HG03442 (cell line): Measurements from ENCODE around the gene NCKIPSD.

ENCODE experiments used
- ATAC-seq: cut with Tn5 transposase; IDR thresholded peaks from one replicate; pipeline ENCODE4 v1.9.1; 2021; ENCODE audit warnings: mild to moderate bottlenecking, moderate library complexity; ENCODE audit not compliant: unreplicated experiment

The NCKIPSD gene

DNA sequence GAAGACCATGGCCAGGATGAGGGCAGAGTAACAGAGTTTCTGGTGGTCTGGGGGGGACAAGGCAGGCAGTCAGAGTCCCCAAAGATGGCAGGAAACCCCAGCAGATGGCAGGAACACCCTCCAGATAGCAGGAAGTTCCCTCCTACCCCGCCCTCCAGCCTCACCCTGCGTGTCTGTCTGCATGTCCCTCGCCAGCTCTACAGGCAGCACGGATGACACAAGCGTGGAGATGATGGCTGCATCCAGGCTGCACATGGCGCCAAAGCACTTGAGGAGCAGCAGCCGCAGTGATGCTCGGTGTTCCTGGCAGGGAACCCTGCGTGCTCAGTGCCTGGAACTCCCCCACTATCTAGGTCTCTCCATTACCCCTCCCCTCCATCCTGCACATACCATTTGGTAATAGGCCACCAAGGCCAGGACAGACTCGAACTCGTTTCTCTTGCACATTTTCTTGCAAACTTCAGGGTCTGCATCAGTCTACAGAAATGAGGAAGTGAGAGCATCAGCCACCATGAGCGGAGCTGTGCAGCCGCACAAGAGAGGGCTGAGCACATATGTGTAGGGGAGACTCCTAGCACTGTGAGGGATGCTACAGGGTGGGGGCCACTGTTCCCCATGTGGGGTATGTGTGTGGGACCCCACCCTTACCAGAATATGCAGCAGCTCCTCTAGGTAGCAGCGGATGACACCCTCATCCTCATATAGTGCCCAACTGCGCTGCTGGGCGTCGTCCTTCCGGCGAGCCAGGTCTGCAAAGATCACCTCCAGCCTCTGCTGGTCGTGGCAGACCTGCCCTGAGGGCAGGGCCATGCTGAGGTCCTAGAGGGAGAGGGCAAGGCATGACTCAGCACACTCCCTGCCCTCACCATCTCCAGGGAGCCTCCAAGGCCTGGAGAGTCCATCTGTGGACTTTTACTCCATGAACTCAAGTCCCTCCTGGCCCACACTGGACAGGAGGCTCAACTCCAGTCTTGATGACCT lies 6.0 kb downstream of the NCKIPSD start:
- ATAC-seq = no peak

DNA sequence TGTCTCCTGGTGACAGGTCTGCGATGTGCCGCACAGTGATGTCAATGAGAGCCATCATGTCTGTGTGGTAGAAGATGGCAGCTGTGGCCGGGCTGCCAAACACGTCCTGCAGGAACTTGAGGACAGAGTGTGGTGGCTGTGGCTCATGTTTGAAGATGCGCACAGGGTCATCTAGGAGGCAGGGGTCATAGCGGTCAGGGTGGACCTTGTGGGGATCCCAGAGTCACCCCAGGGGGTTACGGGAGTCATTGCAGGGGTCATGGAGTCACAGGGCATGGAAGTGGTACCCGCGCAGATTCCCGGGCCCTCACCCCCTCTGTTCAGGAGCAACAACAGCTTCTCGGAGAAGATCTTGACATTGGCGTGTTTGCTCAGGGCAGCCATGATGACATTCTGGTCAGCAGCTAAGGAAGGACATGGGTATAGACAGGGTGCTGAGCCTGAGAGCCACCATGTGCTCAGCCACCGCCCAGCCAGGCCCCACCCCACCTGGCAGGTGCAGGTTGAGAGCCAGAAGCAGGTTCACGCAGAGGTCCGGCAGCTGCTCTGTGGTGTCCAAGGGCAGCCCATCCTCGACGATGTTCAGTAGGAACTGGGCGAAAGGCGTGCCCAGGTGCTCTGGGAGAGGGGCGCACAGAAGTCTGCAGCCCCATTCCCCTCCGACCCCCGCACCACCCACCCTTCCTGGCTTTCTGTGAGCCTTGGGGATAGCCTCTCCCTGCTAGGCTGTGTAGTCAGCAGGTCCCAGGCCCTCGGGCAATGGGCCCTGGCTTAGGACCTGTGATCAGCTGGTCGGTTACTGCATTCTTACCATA lies 6.9 kb downstream of the NCKIPSD start:
- ATAC-seq = no peak

DNA sequence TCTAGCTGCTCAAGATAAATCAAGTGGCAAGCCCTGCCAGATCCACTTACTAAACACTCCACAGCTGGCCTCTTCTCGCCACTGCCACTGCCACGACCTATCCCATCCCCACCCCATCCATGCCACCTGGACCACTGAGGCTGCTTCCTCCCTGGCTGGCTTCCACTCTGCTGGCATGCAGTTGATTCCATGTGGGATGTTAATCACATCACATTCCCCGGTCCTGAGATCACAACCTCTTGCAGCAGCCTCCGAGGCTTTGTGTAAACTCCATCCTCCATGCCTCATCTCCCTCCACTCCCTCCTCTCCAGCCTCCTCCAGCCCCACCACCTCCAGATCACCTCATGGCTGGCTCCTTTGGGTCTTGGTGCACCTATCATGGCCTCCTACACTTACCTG lies 7.7 kb downstream of the NCKIPSD start:
- ATAC-seq = no peak

DNA sequence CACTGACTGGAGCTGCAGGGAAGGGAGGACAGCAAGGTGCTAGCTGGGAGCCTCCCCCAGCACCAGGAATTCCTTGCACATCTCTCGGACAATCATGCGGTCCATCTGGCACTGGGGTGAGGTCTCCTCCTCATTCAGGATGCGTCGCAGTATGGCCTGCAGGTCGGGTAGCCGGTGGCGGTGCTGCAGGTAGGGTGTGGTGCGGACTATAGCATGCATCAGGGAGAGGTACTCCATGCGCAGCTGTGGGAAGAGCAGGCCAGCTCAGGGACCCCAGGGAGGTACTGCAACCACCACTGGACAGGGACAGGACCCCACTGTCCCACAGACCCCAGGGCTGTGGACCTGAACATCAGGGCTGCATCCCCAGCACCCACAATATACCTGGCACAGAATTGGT lies 11.2 kb downstream of the NCKIPSD start:
- no peak for ATAC-seq

DNA sequence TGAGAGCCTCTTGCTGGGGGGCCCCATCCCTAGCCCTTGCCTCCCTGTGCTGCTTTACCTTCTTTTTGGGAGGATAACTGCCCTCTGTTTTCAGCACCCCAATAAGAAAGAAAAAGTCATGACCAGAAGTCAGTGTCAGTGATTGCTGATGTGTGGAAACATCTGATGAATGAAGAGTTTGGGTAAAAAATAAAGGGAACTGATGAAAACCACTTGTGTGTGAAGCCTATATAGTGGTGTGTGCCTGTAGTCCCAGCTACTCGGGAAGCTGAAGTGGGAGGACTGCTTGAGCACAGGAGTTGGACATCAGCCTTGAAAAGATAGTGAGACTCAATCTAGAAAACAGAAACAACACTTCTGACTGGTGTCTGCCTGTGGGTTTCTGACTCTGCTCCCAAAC lies 13.2 kb downstream of the NCKIPSD start:
- no peak for ATAC-seq

DNA sequence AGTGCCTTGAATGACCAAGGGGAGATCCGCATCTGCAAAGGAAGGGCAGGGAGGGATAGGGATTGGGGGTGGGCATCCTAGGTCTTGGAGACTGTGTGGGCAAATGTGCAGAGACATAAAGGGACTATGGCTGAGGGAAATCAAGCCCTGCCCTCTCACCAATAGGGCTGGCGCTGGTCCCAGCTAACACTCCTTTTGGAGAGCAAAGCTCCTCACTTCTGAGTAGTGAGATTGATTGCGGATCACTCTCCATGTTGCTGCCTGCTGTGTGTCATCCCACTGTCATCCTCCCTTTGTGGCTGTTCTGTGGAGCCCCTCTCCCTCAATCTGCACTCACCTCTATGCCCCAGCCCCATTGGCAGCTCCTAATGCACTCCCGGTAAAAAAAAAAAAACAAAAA lies 20.8 kb downstream of the NCKIPSD start:
- ATAC-seq = no peak

DNA sequence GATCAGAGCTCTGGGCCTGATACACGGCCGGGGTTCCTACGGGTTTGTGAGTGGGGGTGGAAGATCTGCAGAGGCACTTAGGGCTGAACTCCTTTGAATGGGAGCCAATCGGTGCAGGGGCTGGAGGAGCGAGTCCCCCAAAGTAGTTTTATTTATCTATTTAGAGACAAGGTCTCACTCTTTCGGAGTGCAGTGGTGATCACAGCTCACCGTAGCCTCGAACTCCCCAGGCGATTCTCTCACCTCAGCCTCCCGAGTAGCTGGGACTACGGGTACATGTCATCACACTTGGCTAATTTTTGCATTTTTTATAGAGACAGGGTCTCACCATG lies 21.4 kb downstream of the NCKIPSD start:
- ATAC-seq = no peak

DNA sequence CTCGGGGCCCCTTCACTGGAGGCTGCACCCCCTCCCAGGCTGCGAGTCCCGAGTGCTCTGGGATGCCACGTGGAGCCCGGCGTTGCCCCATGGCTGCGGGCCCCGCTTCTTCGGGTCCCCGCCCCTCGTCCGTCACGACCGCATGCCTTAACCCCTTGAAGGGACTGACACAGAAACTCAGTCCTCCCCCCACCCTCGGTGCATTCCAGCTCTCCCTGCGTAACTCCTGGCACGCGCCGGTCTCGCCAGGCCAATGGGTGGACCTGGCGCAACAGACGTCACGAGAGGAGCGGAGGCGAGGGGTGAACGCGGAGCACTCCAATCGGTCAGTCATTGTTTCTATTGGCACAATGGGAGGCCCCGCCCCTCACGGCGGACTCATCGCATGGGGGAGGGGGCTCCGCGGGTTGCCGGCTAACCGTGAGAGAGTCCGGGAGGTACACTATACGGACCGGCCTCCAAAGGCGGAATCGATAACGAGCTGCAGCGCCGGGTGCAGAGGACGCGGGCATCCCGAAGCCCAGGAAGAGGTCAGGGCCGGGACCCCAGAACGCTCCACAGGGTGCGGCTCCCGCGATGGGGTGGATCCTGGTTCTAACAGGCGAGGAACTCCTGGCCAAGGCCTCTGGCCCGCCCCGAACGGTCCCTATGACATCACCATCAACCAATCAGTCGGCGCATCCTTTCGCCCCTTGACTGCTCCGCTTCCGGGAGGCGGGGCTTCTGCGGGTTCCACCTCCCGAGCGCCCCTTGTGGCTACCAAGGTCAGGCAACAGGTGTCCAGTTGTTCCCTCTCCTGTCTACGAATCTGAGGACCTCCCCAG lies 22.0 kb downstream of the NCKIPSD start:
- peak; percentile 75 for ATAC-seq

DNA sequence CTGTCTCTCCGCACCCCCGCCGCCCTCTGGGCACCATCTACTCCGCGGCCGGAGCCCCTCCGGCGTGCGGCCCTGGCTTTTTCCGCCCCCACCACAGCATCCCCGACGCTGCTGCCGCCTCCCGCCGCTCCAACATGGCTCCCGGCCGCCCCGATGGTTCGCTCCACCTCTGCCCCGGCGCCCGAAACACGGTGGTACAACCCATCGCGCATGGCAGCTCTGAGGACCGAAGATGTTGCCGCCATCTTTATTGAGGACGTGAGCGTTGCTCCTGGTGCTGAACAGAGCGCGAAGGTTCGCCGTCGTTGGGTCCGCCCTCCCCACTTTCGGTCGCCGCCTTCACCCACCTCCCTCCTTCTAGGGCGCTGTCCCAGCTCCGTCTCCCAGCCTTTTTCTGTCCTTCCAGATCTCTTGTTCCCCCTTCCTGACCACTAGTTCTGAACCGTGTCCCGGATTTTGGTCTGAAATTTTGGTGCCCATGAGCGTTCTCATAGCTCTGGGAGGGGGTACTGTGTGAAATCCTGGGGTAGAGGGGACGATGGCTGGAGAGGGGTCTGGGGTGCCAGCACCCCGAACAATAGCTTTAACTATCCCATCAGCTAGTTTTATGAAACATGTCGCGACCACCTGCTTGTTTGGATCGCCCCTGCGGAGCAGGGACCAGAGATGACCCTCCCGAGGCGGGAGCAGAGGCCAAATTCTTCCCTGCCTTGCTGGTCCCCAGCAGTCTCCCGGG lies 22.8 kb downstream of the NCKIPSD start, which contains the start of gene CELSR3:
Gene CELSR3 (minus strand): TSS at position 134 of the 736 bp plus-strand sequence. CDS start 252 bp downstream, outside the sequence.
- no peak for ATAC-seq

DNA sequence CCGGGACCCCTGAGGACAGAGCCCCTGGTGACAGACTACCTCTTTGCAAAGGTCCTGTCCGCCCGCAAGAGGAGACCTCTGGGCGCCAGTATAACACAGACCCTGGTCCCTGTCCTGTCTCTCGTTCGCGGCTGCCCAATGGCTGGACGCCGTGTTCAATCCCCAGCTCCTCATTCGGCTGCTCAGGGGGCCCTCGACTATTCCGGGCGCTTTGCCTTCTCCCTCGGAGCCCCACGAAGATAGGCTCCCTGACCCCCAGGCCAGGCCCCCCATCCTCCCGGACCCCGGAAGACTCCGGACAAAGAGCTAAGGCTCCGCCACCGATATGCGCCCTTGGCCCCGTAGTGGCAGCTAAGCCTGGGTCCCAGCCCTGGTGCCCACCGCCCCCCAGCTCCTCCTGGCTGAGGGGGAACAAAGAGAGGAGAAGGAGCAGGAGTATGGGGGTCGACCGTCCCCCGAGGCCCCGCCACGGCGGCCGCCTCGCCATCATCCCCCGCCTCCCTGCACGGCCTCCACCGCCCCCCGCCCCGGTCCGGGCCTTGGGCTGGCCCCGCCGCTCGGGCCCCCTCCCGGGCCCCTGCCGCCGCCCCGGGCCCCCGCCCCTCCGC lies 23.5 kb downstream of the NCKIPSD start:
- ATAC-seq = no peak

DNA sequence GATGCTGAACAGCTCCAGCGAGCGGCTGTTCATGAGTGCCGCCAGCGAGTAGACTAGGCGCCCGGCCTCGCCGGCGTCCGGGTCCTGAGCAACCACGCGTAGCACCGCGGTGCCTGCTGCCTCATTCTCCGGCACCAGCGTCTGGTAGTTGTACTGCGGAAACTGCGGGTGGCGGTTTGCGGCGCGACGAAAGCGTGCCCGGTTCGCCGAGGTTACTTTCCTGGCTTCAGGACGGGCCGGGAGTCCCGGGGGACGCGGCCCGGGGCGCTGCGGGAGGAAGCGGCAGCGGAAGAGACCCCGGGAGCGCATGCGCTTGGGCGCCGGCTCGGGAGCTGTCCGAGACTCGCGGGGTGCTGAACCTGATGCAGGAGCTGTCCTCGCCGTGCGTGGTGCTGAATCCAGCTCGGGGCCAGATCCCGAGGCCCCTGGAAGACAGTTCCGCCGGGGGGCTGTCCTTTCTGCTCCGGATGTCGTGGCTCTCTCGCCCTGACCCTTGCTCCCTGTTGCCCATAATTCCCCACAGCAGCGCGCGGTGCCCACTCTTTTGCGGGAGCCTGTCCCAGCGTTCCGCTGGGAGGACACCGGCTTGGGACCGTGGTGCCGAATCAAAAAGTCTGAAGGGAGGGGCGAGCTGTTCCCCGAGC lies 24.1 kb downstream of the NCKIPSD start:
- ATAC-seq = no peak

DNA sequence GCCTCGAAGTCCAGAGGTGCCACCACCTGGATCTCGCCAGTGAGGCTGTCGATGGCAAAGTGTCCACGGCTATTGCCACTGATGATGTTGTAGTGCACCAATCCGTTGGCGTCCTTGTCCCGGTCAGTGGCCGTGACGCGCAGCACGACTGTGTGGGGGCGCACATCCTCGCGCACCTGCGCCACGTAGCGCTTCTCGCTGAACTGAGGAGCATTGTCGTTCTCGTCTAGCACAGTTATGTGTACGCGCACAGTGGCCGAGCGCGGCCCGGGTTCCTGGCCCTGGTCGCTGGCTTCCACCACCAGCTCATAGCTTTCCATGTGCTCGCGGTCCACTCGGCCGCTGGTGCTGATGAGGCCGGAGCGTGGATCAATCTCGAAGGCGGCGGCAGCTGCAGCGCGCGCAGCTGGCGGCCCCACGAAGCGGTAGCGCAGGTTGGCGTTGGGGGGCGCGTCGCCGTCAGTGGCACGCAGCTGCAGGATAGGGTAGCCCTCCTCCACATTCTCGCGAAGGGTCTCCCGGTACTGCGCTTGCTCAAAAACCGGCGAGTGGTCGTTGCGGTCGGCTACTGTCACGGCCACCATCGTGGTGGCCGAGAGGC lies 24.8 kb downstream of the NCKIPSD start:
- no peak for ATAC-seq

DNA sequence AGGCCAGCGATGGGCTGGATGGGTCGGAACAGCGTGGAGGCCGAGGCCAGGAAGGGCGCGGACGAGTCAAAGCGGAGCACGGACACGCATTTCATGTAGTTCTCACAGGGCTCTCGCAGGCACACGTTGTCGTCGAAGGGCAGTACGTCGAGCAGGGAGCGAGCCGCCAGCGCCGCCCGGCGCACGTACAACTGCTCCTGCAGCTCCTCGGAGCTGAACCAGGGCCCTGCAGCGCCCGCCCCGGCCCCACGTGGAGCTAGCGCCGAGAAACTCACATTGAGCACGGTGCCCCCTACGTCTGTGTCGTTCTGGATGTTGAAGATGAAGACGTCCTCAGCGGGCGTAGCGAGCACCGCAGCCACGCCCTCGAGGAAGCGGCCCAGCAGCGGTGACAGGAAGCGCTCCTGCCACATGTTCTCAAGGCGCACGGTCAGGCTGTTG lies 28.9 kb downstream of the NCKIPSD start:
- ATAC-seq = no peak

DNA sequence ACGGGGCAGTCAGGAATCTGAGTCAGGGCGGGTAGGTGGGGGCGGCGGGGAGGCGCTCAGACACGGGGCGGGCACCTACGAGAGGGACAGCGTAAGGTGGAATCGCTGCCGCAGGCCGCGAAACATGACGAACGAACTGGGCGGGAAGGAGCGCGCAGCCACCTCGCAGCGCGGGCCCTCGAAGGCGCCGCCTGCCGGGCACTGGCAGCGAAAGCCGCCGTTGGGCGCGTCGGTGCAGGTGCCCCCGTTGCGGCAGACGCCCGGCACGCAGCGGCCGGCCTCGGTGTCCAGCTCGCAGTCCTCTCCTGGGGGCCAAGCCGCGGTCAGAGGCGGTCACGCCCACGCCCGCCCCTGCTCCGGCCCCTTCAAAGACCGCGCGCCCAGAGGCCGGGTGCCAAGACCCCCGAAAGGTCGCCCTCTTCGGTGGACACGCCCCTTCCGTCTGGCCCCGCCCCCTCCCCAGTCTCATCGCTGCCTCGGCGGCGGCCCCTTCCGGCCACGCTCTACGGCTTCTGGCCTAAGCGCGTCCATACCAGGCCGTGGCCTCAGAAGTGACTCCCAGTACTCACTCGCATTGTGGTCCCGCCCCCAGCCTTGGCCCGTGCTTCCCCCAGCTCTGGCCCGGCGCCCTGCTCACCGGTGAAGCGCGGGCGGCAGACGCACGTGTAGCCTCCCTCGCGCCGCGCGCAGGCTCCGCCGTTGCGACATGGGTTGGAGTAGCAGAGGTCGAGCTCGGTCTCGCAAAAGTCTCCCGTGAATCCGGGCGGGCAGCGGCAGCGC lies 29.5 kb downstream of the NCKIPSD start:
- ATAC-seq = peak; percentile 49

DNA sequence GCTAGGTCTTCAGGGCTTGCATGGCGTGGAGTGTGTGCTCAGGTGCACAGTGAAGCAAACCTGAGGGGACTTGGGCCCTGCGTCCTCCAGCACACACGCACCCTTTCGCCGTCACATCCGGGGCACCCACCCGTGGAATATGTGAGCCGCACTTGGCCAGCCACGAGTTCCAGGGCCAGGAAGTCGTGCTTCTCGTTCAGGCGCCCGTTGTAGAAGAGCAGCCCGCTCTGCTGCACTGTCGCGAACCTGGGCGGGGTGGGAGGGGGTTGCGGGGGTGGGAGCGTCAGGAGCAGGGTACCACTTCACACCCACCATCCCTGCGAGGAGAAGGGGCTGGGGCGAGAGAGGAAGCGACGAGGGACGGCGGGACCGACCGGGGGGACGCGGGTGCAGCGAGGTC lies 30.1 kb downstream of the NCKIPSD start:
- no peak for ATAC-seq

DNA sequence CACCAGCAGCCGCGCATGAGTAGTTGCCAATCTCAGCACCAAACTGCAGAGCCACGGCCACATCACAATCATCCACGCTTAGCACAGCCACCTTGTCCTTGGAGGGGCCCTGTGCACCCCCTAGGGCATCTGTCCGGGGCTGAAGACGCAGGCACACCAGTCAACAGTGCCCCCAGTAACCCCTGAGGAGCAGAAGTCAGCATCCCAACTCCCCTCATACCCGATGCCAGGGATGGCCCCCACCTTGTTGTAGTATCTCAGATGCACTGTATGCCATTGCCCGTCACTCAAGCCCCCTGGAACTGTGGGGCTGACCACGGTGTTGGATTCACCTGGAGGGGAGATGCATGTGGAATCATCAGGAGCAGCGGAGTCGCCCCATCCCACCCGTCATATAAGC lies 30.7 kb downstream of the NCKIPSD start:
- ATAC-seq = no peak

DNA sequence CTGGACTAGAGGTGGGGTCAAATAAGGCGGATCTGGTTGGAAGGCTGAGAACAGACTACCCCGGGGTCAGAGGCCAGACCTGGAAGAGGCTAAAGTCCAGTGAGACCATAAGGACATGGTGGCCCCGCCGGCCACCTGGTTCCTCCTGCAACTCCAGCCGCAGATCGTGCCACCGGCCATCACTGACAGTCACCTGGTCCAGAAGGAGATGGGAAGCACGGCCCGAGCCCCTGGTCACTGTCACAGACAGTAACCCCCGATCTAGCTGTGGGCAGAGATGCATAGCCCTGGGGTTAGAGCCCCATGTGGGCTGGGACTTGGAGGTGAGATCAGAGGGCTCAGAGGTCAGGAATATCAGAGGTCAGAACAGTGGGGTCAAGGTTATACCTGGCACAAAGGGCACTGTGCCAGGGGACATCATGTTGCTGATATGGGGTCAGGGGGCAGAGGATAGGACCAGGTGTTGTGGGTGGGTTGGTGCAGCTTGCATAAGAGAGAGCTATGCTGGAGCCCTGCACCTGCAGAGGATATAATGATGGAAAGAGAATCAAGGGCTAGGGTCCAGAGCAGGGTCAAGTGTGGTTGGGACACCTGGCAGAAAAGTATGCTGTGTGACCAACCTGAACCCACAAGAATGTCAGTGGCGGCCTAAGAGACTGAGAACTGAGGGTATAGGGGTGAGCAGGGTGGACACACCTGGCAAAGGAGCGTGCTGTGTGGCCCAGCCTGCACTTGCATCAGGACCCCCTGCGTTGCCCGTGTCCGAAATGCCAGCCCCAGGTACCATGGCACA lies 32.6 kb downstream of the NCKIPSD start:
- ATAC-seq = no peak
